SK-N-SH (cell line): ENCODE data around the gene MAP3K6.

Experiments
- CTCF ChIP-seq: fragments of 200-600 bp; sonication (generic); IDR thresholded peaks from 2 replicates; pipeline ENCODE4 v1.6.1; 2017; ENCODE audit warnings: antibody characterized with exemption, mild to moderate bottlenecking, moderate library complexity
- FOXJ3 ChIP-seq: sonication (generic); formaldehyde crosslinking; IDR thresholded peaks from 2 replicates; pipeline ENCODE4 v1.5.1; 2020; ENCODE audit warnings: mild to moderate bottlenecking, missing genetic modification reagents
- POLR2AphosphoS5 ChIP-seq: IDR thresholded peaks from 2 replicates; pipeline ENCODE4 v1.6.1; 2012; ENCODE audit warnings: low read depth, low read length

- TF ChIP-seq CTCF (no peak), POLR2AphosphoS5 (no peak), FOXJ3 (CRISPR knock-in tag) (no peak)
These were observed 7.8 kb upstream of the MAP3K6 start, which contains the start of gene FCN3 for GRCh38 chr1:27374362-27375086.
